HG02798 (cell line): Measurements from ENCODE around the gene PRKCQ.

Experiments
- ATAC-seq: cut with Tn5 transposase; IDR thresholded peaks from one replicate; pipeline ENCODE4 v1.9.1; 2021; ENCODE audit warnings: mild to moderate bottlenecking; ENCODE audit not compliant: unreplicated experiment, poor library complexity

PRKCQ gene

GRCh38 chr10:6530211-6530840 lies 49.8 kb downstream of the PRKCQ start:
- ATAC-seq: no peak

- ATAC-seq: no peak
Measured at GRCh38 chr10:6528198-6528950, 51.7 kb downstream of the PRKCQ start.

- ATAC-seq: no peak
Measured at GRCh38 chr10:6525599-6526165, 54.4 kb downstream of the PRKCQ start.

- ATAC-seq: no peak
Measured at GRCh38 chr10:6522230-6522629, 57.8 kb downstream of the PRKCQ start.

- no peak for ATAC-seq
Measured at GRCh38 chr10:6520138-6520537, 59.9 kb downstream of the PRKCQ start.

GRCh38 chr10:6518791-6519429 lies 61.2 kb downstream of the PRKCQ start:
- ATAC-seq: no peak

- ATAC-seq: no peak
Measured at GRCh38 chr10:6516929-6517284, 63.2 kb downstream of the PRKCQ start.

- ATAC-seq: no peak
Measured at GRCh38 chr10:6516281-6516928, 63.7 kb downstream of the PRKCQ start.

GRCh38 chr10:6514844-6515780 lies 65.0 kb downstream of the PRKCQ start:
- no peak for ATAC-seq

GRCh38 chr10:6514180-6514579 lies 65.9 kb downstream of the PRKCQ start:
- no peak for ATAC-seq

- ATAC-seq: no peak
Measured at GRCh38 chr10:6513476-6513875, 66.6 kb downstream of the PRKCQ start.

GRCh38 chr10:6512182-6512581 lies 67.9 kb downstream of the PRKCQ start:
- ATAC-seq: no peak

GRCh38 chr10:6511347-6511746 lies 68.7 kb downstream of the PRKCQ start:
- no peak for ATAC-seq

- ATAC-seq: peak; percentile 54
Measured at GRCh38 chr10:6507311-6507710, 72.8 kb downstream of the PRKCQ start.

- ATAC-seq: no peak
Measured at GRCh38 chr10:6505300-6505699, 74.8 kb downstream of the PRKCQ start.

GRCh38 chr10:6504296-6504695 lies 75.8 kb downstream of the PRKCQ start:
- no peak for ATAC-seq

GRCh38 chr10:6503171-6503570 lies 76.9 kb downstream of the PRKCQ start:
- no peak for ATAC-seq

- no peak for ATAC-seq
Measured at GRCh38 chr10:6501931-6502330, 78.1 kb downstream of the PRKCQ start.

- no peak for ATAC-seq
Measured at GRCh38 chr10:6499974-6500373, 80.1 kb downstream of the PRKCQ start.

- ATAC-seq: no peak
Measured at GRCh38 chr10:6498771-6499170, 81.3 kb downstream of the PRKCQ start.
